Measurements from ENCODE around the gene PADI6.
"Not testable (repeated sequence)": the region's sequence is repeated elsewhere in the genome, so short reads cannot be mapped to it uniquely, and the experiment has no call there.

PADI6 gene

DNA sequence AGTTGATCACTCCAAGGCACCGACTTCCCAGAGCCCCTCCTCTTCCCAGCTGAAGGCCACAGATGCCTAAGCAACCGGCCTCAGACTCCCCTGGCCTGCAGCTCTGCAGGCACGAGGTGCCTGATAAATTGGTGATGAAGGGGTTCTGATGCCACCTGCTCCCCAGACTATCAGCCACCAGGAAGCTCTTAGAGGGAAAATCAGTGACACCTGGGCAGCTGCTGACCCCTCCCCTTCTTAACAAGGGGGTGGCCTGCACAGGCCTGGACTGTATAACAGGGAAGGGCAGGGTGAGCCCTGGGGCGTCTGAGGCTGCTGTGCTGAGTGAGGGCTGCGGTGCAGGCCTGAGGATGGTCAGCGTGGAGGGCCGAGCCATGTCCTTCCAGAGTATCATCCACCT is at the start of gene PADI6:
Gene PADI6 (plus strand): TSS at position 301 of the 400 bp plus-strand sequence. CDS start 50 bp downstream, at position 351.
- DNase-seq (ENCODE audit: low read depth): no peak

DNA sequence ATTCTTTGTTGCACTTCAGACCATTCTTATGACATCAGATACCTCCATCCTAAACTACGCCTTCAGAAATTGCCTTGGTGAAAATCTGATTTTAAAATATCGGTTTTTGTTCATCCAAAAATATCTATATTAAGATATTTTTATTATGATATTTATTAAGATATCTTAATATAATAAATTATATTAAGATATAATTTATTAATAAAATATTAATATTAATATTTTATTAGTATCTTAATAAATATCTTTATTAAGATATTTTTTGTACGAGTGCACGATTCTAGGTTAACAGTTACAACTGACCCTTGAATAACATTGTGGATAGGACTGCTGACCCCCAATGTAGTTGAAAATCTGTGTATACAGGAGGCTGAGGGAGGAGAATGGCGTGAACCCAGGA is 43.1 kb upstream of the PADI6 start:
- no peak for DNase-seq (ENCODE audit: low read depth)

- no peak for DNase-seq (ENCODE audit: low read depth)
These were observed 42.4 kb upstream of the PADI6 start for GRCh38 chr1:17329610-17330009.

- no peak for DNase-seq (ENCODE audit: low read depth)
These were observed 41.1 kb upstream of the PADI6 start for GRCh38 chr1:17330856-17331255.

GRCh38 chr1:17333081-17333480 is 38.9 kb upstream of the PADI6 start:
- DNase-seq (ENCODE audit: low read depth): no peak

DNA sequence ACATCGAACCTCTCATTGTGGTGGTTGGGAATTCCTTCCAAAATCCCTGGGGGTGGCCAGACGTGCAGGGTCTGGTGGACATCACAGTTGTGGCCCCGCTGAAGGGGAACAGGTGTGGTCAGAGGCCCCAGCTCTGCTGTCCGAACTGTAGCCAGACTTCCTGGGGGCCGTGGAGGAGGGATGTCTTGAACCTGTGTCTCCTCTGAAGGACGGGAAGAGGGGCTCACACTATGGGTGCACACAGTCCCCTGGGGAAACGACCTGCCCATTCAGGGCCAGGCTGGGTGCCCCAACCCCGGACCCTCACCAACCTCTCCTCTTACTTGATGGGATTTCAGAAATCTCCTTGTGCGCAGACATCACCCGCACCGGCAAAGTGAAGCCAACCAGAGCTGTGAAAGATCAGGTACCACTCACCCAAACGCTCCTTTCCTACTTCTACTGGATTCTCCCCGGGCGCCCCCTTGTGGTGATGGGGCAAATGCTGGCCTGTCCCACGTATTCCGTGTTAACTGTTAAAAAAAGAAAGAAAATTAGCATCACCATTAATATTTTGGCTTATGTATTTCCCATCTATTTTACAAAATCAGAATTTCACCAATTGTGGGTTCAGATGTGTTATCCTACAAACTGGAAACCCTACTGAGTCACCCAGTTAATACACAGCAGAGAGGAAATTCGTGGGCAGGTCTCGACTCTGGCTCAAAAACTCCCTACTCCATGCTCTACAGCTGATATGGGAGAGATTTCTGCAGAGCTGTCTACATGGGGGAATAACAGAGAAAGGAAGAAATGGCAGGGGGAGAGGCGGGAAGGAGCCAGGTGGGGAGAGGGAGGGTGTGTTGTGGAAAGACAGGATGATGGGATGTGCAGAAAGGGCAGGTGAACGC is 35.9 kb upstream of the PADI6 start:
- peak; percentile 73 for DNase-seq (ENCODE audit: low read depth)

DNA sequence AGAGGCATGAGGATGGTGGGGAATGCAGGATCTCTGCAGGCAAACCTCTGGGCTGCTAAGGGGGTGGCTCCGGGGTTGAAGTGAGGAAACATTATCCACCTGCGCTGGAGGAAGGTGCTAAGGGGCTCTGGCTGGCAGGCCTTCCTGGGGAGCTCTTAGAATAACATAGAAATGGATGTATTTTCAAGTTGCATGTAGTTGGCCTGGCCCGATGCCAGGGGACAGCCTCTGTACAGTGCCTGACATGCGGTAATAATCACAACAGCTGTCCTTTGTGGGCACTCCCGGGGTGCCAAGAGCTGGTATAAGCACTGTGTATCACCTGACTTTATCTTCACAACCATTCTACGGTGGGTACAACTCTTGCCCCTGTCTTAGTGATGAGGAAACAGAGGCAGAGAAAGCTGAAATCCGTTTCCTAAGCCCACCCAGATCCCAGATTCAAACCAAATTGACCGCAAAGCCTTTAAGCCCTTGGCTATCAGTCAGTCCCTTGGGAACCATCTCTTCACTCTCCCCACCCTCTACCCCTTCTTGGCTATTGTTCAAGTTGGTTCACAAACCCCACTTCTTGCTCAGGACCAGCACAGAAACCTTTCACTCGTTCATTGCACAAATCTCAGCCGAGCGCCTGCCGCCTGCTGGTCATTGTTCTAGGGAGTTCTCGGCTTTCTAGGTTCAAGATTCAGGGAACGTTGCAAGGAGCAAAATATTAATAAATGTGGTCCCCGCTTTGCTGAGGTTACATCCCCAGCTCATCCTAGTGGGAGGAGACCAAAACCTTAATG is 33.1 kb upstream of the PADI6 start:
- no peak for DNase-seq (ENCODE audit: low read depth)

DNA sequence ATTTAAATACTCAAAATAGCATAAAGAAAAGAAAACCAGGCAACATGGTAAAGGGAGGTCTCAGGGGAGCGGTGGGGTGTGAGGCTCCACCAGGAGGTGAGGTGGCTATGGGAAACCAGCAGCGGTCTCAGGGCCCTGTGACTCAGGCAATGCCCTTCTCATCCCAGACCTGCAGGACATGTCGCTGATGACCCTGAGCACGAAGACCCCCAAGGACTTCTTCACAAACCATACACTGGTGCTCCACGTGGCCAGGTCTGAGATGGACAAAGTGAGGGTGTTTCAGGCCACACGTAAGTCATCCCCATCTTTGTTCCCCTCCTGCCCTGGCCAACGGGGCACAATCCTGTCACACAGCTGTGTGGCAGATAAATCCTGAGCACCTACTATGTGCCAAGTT is 32.5 kb upstream of the PADI6 start:
- no peak for DNase-seq (ENCODE audit: low read depth)

DNA sequence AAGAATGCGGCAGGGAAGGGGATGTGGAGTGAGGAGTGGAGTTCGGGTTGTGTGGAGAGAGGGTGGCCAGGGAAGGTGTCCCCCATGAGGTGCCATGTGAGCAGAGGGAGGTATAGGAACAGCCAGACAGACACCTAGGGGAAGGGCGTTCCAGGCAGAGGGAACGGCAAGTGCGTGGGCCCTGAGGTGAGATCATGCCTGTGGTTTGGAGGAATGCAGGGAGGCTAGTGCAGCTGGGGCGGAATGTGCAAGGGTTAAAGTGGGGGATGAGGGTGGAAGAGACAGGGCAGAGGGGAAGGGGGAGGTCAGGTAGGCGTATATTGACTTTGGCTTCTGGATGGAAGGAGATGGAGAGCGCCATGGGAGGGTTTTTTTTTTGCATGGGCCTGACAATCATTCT is 31.6 kb upstream of the PADI6 start:
- no peak for DNase-seq (ENCODE audit: low read depth)

GRCh38 chr1:17342014-17342441 is 30.0 kb upstream of the PADI6 start:
- DNase-seq (ENCODE audit: low read depth): no peak

DNA sequence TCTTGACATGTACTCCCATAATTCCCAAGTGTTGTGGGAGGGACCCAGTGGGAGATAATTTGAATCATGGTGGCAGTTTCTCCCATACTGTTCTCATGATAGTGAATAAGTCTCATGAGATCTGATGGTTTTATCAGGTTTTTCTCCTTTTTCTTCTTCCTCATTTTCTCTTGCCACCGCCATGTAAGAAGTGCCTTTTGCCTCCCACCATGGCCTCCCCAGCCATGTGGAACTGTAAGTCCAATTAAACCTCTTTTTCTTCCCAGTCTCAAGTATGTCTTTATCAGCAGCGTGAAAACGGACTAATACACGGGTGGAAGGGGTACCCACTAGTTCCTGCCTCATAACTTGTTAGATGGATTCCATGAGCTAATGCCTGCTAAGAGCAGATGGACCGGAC is 26.5 kb upstream of the PADI6 start:
- not testable (repeated sequence) for DNase-seq (ENCODE audit: low read depth)

GRCh38 chr1:17346046-17346789 is 25.8 kb upstream of the PADI6 start:
- no peak for DNase-seq (ENCODE audit: low read depth)

DNA sequence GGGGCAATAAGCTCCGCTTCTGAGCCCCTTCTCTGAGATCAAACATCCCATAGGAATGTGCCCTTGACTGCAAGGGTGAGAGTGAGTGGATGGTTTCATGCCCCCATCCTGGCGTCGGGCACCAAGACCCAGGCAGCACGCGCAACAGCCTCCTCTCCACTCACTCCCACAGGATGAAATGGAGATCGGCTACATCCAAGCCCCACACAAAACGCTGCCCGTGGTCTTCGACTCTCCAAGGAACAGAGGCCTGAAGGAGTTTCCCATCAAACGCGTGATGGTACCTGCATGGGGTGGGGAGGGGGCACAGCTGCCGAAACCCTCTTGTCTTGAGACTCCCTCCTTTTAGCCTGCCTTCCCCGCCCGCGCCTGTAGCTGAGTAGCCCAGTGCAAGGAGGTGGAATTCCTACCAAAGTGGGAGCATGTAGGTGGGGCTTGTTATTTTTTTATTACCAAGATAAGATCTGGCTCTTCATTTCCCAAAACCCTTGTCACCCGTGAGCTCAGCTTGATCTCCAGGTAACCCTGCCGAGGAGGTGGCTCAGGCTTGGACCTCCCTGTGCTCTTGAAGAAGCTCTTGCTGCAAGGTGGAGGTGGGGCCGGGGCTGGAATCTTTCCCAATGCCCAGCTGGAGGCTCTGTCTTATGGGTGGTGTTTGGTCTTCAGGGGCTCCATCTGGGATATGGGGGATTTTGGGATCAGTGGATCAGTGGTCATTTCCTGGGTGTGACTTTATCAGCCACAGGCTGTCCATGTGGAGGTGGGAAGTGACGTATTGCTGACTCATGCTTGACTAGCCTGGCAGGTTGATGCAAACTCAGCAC is 24.0 kb upstream of the PADI6 start:
- peak; percentile 82 for DNase-seq (ENCODE audit: low read depth)

GRCh38 chr1:17348593-17349234 is 23.3 kb upstream of the PADI6 start:
- no peak for DNase-seq (ENCODE audit: low read depth)

DNA sequence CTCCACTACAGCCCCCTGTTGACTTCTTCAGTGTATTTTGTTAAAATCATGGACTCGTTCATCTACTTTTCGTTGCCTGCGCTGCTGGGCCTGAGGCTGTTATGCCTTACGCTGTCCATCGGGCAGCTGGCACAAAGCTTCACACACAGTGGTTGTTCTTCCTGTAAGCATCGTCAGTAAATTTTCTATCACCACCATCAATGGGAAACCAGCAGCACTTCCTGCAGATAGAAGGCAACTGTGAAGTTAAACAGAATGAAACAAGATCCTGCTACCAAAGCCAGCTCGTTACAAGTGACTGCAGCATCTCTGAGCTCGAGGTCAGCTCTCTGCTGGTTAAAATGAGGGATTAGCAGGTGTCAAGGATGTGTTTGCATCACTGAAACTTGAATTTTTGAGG is 21.9 kb upstream of the PADI6 start:
- DNase-seq (ENCODE audit: low read depth): no peak

DNA sequence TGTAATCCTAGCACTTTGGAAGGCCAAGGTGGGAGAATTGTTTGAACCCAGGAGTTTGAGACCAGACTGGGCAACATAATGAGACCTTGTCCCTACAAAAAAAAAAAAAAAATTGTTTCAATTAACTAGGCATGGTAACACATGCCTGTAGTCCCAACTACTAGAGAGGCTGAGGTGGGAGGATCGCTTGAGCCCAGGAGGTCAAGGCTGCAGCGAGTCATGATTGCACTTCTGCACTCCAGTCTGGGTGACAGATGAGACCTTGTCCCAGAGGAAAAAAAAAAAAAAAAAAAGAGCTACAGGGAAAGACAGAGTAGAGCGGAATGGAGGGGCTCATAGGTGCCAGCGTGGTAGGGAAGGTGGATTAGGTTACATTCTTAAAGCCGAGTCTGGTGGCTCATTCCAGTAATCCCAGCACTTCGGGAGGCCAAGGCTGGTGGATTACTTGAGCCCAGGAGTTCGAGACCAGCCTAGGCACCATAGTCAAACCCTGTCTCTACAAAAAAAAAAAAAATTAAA is 21.0 kb upstream of the PADI6 start:
- no peak for DNase-seq (ENCODE audit: low read depth)

DNA sequence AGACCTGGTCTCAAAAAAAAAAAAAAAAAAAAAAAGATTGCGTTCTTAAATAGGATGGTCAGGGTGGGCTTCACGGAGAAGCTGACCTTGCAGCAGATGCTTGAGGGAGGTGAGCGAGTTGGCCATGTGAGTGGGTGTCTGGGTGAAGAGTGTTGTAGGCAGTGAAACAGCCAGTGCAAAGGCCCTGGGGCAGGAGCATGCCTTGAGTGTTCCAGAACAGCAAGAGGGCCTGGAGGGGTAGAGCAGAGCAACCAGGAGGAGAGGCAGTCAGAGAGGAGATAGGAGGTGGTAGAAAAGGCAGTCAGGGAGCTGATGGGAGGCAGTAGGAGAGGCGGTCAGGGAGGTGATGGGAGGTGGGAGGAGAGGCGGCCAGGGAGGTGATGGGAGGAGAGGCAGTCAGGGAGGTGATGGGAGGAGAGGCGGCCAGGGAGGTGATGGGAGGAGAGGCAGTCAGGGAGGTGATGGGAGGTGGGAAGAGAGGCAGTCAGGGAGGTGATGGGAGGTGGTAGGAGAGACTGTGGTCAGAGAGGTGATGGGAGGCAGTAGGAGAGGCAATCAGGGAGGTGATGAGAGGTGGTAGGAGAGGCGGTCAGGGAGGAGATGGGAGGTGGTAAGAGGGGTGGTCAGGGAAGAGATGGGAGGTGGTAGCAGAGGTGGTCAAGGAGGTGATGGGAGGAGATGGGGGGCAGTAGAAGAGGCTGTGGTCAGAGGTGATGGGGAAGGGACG is 20.2 kb upstream of the PADI6 start:
- DNase-seq (ENCODE audit: low read depth): no peak

DNA sequence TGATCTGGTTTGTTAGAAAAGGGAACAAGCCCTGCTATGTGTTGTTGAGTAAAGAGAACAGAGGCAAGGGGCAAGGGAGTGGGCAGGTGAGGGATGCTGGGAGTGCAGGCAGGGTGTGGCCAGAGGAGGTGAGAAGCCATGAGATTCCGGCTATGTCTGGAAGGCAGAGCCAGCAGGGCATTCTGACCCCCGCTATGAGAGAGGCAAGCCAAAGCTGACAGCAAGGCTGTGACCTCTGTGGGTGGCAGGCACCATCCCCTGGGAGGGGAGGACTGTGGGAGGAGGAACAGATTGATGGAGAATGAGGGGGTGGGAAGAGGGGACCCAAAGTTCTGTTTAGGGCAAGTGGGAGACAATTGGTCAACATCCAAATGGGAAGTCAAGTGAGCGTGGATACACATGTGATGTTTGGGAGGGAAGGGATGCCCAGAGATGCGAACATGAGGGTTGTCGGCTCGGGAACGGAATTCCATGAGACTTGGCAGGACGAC is 19.5 kb upstream of the PADI6 start:
- DNase-seq (ENCODE audit: low read depth): no peak

DNA sequence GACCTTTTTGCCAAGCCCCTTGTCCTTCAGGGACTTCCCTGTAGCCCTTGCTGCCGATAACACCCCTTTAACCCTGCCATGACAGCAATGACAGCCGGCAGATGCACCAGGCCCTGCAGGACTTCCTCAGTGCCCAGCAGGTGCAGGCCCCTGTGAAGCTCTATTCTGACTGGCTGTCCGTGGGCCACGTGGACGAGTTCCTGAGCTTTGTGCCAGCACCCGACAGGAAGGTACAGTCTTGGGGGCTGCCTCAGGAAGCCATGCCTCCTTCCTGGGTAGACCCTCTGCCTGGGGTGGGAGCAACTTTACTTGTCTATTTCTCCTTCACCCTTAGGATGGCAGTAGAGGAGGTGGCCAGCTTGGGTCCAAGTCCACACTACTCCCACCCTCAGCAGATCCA is 16.1 kb upstream of the PADI6 start:
- no peak for DNase-seq (ENCODE audit: low read depth)

Measured in ELR (cell line).